CD4-positive, alpha-beta T cell treated with Interleukin-6 for 4 hours (primary cell): Measurements from ENCODE around the gene MRPL53.
A peak's percentile ranks its signal among the peaks of the same experiment; 100 is the strongest.

Experiments
- DNase-seq: peaks from one replicate; pipeline ENCODE4 v3.0.0-alpha.2; 2020; ENCODE audit warnings: mixed read lengths

The MRPL53 gene

DNA sequence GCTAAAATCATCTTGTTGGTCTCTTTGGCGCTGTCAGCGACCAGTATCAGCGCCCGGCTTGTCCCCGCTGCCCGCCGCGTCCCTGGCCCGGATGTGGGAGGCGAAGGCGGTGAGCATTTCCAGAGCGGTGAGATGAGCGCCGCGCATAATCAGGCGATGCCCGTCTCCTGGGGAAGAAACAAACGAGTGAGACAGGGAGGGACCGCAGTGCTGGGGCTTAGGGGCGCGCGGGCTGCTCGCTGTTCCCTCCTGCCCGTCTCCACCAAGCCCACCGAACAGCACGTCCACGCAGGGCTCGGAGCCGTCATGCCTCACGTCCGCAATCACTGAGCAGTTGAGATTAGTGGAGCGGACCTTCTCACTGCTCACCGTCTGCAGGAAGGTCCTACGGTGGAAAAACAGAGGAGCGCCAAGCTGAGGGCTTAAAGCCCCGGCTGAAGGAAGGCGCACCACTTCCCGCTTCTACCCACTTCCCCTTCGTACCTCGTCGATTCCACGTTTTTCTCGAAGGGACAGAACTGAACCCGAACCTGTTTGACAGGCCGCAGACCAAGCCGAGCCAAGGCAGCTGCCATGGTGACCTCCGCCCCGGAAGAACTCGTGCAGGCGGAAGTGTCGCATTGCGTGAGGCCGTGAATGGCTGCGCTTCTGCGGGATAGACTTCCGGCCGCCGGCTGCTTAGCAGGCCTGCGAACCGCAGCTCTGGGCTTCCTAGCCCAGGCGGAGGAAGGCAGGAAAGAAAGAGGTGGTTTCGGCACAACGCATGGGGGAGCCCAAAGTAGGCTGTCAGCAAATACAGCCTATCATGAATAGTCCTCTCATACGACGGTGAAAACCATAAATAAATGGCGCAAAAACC is at the start of gene MRPL53:
Gene MRPL53 (minus strand): TSS at position 595 of the 859 bp plus-strand sequence. CDS start 20 bp downstream, at position 575.
- peak; percentile 96 for DNase-seq

DNA sequence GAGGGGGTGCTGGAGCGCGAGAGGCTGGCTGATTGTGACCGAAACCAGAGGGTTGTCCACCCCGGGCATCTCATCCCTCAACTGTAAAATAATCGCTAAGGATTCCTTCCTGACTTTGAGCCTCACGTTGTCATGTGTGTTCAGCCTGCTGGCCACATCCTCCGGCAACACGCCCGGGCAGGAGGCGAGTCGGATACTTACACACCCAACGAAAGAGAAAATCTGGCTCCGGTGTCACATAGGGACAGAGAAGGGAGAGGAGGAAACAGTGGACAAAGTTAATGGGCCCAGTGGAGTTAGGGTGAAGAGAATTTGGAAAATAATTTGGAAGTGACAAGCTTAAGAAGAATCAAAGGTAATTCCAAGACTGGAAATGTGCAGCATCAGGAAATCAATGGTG is 44.2 kb upstream of the MRPL53 start:
- no peak for DNase-seq

DNA sequence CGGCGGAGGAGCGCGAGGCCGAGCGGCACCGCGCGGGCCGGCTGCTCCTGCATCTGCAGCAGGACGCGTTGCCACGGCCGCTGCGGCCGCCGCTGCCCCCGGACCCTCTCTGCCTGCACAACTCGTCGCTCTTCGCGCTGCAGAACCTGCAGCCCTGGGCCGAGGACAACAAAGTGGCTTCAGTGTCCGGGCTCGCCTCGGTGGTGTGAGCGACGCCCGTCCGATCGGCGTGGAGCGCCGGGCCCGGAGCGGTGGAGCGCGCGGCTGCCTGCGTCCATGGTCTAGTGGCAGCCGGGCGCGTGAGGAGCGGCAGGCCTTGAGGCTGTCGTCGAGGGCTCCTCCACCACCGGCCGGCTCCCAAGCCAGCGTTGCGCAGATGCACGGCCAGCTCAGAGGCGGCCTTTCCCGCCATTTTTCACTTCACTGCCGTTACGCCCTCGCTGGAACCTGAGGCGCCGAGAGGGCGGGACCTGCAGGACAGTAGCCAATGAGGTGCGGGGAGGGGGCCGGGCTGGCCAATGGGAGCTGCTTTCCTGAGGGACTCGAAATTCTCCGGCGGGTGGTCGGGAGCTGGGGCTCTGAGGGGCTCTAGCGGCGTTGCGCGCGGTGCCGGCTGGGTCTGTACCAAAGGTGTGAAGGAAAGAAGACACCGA is 43.6 kb upstream of the MRPL53 start:
- DNase-seq, result peak; percentile 81

DNA sequence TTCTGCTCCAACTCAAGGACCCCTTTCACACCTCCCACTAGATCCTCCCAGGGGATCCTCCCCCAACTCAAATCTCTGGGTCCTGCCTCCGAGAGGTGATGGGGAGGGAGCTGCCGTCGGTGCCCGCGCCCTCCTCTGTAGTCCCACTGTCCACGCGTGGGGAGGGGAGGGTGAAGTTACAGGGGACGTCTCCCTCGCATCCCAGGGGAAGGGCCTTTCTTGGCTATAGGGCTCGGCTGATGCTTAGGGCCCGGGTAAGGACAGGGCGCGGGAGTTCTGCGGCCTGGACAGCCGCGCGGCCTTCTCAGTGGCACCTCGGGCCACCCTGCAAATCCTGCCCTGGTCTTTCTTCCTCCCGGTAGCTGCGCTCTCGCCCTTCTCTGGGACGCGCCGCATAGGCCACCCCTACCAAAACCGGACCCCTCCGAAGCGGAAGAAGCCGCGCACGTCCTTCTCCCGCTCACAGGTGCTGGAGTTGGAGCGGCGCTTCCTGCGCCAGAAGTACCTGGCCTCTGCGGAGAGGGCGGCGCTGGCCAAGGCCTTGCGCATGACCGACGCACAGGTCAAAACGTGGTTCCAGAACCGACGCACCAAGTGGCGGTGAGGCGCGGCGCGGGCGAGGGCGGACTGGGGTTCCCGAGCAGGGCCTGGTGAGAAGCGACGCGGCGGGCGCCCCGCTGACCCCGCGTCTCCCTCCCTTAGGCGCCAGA is 42.9 kb upstream of the MRPL53 start:
- DNase-seq, result peak; percentile 15

DNA sequence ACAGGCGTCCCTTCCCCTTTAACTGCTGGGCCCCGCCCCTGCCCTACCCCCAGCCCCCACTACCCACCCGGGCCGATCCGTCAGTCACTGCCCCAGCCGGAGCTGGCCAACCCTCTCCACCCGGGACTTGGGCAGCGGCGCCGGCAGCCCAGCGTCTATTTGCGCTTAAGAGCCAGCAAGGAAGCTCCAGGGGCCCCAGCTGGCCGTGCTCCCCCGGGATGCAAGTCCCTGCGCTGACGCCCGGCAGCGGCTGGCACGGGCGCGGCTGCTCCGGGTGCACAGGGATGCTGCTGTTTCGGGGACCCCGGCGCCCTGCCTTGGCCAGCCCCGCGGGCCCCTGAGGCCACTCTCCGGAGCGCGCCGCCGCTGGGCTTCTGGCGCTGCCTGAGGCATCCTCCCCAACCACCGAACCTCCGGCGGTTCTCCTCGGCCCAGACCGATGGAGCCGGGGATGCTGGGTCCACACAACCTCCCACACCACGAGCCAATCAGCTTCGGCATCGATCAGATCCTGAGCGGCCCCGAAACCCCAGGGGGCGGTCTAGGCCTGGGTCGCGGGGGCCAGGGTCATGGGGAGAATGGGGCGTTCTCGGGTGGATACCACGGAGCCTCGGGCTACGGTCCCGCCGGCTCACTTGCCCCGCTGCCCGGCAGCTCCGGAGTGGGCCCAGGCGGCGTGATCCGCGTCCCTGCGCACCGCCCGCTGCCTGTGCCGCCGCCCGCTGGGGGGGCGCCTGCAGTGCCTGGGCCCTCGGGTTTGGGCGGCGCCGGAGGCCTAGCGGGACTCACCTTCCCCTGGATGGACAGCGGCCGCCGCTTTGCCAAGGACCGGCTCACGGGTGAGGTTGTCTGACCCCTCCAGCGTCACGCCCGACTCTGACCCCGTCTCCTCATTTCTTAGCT is 42.1 kb upstream of the MRPL53 start, which contains the start of gene TLX2:
Gene TLX2 (plus strand): TSS at position 83 of the 903 bp plus-strand sequence. CDS start 357 bp downstream, at position 440.
- DNase-seq, result peak; percentile 14

DNA sequence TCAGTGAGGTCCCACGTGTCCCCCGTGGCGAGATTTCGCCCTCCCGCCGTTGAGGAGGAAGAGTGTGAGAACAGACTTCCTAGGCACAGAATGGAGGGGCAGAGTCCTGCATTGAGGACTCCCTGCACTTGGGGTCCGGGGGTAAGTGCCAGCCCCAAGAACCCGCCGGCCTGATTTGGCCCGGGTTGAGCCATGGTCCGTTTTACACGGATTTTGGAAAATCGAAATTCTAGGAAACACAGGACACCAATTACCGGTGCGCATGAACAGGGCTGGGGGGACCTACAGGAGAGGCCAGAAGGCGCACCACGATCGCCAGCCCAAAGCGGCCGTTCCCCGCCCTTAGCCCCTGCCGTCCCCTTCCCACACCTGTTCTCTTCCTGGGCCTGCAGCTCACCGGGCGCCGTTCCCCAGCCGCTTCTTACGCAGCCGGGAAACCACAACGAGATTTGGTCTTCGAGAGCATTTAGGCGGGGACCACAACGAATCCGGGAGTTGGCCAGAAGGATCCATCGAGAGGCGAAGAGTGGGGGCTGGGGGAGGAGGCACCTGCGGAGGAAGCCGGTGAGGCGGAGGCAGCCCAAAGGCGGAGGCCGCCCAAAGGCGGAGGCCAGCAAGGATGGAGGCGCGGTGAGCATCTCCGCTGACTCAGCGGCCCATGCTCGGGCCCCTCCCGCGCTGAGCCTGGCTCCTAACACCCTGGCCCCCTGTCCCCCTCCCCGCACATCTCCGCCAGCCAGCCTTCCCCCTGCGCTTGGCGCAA is 41.3 kb upstream of the MRPL53 start:
- peak; percentile 42 for DNase-seq

DNA sequence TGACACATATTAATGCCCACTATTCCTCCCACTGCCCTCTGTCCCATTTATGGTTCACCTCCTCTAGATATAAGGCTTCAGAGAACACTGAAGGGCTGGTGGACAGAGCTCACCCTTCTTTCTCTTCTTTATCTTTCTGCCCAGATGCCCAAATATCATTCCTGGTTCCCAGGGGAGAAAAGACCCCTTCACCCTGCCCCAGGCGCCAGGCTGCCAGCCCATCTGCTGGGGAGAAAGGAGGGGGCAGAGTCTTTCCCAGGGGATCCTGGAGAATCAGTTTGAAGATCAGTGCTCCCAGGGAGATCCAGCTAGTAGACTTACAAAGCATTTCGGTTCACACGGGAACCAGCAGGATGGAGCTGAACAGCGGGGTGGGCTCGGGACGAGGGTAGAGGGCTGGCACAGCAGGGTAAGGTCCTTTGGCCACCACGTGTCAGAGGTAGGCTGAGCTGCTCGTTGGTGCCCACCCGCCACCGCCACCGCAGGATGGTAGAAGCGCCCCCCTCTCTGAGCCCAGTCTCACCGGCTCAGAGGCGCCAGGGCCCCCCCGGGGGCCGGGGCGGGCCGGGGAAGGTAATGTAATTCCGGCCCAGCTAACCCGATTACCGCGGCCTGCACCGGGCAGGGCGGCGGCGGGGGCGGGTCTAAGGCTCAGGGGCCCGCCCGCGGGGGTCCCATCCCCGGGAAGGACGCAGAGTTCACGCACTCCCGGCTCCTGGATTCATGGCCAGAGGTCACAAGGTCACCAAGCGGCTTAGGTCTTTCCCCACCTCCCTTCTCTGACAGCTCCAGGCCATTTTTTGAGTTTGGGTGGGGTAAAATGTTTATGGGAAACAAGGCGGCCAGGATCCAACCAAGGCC is 40.5 kb upstream of the MRPL53 start:
- DNase-seq, result no peak

DNA sequence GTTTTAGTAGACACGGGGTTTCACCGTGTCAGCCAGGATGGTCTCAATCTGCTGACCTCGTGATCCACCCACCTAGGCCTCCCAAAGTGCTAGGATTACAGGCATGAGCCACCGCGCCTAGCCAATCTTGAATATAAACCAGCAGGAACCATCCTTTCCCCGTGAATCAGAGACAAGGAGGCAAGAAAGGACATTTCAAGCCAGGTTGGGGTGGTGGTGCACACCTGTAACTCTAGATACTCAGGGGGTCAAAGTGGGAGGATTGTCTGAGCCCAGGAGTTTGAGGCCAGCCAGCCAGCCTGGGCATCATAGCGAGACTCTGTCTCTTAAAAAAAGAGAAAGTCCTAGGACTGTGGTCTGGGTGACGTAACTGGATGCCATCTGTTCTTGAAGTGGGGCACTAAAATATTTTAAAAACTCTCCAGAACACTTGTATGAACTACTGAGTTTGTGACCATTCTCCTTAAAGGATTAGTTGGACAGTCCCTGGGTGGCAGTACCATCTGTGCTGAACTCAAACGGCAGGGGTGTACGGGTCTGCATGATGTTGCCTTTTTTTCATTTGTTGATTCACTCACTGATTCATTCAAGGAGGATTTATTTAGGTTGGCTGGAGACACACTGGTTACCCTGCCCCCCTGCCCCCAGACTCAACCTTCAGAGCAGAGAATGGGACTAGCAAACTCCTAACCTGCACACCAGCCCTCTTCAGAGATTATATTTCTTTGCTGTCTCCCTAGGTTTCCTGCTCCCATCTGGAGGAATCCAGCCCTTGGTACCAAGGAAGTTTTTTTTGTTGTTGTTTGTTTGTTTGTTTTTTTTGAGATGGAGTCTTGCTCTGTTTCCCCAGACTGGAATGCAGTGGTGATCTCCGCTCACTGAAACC is 38.9 kb upstream of the MRPL53 start:
- DNase-seq, result no peak

DNA sequence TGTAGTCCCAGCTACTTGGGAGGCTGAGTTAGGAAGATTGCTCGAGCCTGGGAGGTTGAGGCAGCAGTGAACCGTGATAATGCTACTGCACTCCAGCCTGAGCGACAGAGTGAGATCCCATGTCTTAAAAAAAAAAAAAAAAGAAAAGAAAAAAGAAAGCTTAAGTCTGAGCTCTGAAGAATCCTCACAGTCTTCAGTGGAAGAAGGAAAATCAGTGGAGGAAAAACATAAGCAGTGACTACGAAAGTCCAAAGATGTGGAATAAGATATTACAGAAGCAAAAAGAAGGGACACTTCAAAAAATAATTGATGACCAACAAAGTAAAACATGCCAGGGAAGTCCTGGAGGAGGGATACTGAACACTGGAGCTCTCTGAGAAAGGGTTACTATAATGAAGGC is 37.8 kb upstream of the MRPL53 start:
- no peak for DNase-seq

DNA sequence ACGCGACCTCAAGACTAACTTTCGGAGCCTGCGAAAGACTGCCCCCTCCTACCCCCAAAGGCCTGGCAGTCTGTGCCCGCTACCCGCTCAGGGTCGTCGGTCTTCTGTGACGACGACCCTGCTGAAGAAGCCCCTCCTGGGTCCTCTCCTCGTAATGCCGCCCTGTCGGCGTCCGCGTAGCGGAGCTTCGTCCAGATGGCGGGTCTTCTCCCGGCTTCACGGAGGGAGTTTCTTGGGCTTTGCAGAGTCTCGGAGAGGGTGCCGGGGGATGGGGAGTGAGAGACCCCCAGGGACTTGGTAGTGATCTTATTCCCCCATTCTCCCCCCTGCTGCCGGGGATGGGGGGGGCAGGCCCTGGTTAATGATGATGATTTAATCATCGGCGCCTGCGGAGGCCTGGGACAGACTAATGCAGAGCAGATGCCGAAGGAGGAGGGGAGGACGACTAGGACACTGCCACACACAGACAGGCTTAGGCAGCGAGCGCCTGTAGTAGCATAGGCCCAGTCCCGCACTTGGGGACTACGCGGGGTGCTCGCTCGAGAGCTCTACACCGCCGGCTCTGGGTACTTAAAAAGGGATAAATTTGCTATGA is 35.5 kb upstream of the MRPL53 start:
- peak; percentile 30 for DNase-seq

DNA sequence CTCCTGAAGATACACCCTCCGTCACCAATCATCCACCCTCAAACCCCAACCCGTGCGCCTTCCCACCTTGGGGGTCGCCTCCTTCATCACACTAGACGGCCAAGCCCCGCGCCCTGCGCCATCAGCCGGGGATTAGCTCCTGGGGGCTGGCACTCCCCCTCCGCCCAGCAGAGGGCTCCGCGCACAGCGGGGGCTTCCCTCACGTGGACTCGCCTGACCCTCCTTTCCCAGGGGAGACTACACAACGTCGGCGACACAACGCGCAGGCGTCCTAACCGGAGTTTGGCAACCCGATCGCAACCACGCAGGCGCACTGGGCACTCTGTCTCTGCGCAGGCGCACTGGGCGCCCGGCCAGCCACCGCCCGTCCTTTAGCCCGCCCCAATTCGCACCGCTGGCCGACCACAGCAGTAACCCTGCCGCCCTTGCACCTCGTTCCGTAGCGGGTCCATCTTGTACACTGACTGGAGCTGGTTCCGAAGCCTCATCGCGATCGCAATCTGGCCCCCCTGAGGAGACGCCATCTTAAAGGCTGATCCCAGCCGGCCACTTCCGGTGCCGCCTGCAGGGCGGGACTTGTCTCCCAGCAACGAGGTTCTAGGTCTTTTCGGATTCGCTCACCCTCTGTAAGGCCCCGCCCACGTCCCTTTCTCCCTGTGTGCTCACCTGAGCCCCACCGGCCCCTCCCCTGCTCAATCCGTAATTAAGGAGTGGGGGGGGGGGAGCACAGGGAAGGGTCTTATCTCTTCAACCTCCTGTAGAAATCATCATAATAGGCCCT is 34.9 kb upstream of the MRPL53 start, which contains the start of gene PCGF1:
Gene PCGF1 (minus strand): TSS at position 551 of the 781 bp plus-strand sequence. CDS start 27 bp downstream, at position 524.
- peak; percentile 100 for DNase-seq

DNA sequence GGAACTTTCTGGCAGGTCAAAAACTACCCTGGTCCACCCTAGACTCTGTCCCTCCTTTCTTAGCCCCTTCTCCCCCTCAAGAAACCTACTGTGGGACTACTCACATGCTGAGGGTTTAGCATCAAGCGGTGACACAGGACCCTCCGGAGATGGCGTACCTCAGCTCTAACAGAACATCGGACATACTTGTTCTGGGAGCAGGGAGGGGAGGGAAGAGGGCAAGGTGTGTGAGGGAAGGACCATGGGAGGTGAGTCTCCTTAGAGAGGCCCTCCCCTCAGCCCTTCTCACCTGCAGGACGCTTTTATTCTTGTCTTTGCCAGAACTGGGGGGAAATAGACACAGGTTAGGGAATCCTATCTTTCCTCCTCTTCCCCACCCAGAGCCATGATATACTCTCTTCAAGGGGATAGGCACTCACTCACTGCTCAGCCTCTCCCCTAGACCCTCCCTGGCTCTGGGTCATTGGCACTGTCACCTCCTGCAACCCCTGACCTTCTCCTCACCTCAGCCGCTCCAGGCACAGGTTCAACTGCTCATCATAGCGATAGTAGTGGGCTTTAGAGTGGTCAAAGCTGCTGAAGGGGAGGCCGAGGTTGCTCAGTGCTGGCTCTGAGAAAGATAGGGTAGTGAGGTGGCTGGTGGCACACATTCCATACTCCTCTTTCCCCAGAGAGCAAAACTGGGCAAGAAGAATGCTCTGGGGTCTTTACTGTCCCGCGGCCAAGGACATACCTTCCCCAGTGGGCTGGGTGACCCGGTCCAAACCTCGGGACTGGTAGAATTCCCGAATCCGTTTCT is 33.2 kb upstream of the MRPL53 start:
- DNase-seq, result no peak

DNA sequence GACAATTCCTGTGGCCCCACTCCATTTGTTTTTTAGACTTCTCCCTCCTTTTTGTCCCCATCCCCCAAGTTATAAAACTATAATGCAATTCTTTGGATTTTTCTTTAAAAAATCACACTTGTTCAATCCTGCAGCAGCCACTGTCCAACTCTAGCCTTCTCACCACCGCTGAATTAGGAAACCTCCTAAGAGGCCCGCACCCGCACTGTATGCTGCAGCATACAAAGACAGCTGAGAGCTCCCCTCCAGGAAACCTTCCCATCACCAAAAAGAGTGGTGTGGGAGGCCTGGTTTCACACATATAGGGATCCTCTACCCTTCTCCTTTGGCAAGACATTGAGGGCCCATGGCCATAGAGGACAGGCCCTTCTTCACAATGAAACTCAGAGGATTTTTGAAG is 32.1 kb upstream of the MRPL53 start:
- DNase-seq, result no peak

DNA sequence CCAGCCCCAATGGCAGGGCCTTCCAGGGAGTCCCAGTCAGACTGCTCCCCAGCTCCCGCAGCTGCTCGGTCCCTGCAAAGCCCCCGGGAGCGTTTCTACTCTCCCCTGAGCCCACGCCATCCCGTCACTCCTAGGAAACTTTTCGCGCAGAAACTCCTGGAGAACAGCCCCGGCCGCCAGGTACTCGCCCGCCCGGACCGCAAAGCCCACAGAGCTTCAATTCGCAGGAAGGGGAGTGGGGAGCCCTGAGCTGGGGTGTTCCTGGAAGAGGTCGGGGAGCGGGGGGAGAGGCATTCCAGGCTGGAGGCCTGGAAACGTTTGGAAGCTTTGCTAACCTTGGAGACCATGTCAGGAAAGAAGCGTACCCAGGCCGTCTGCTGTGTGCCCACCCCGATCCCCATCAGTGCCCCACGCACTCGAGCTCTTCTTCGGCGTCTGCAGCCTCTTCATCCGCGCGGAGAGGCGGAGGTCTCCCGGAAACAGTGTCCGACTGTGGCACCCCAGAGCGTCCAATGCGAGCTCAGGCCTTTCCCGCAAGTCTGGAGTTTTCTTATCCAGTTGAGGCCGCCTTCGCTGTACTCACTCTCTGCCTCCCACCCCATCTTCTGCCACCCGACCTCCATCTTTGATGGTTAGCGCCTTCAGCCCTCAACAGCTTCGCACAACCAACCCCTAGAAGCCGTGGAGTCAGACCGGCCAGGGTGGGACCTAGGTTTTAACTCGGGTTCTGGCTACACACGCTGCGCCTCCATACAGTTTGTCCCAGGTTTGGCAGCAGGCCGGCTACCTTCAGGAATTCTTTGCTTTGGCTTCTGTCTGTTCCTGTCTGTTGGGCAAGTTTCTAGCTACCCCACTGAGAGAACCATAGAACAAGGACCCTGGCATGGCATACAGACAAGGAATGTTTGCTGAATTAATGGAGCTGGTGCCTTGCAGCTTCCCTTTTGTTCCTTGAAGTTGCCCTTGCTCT is 31.3 kb upstream of the MRPL53 start:
- no peak for DNase-seq

DNA sequence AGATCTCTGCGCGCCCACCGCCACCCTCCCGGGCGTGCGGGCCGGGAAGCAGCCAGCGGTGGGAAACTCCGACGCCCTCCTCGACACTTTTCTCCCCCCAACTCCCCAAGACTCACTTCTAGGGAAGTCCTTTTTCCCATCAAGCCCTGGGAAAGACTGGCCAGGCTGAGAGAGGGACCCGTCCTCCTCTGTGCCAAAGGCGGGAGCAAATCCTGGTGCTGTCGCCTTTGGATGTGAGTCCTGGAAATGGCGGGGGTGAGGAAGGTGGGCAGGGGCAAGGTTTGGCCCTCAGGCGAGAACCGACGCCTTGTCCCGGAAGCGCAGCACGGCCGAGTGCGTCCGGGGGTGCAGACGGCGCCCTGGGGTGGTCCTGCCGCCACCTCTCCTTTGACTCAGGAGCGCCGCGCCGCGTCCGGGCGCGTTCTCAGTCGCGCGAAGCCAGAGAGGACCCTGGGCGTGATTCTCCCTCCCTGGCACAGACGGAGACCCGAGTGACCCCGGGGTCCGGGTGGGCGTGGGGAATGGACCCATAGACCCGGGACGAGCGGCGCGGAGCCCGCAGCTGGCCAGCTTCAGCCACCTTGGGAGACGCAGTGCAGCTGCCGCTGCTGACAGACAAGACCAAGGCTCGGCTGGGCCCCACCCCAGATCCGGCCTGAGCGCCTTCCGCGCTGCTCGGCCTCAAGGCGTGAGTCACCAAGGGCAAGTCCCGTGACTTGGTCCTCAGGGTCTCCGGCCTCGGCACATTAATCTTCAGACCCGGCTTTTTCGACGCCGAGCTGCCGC is 30.4 kb upstream of the MRPL53 start:
- peak; percentile 54 for DNase-seq
